ENCODE data around the gene CXCR3.
"Not testable (repeated sequence)": the region's sequence is repeated elsewhere in the genome, so short reads cannot be mapped to it uniquely, and the experiment has no call there.

The CXCR3 gene

DNA sequence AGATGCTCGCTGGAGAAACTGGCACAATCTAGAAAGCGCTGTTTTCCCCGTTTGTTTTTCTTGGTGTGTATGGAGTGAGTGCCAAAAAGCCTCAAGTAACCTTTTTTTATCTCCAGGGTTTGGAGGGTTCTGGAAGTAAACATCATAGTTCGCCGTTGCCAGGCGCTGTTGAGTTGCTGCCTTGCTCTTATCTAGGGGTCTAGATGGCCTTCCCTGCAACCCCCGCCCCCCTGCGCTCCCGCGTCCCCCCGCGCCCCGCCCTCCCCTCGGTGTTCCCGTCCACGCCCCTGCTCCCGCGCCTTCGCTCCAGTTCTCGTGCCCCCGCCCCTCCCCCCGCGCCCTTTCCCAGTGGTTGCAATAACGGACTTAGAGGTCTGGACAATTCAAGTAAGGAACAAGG is 40.6 kb downstream of the CXCR3 start:
- H3K4me3 ChIP-seq (ENCODE audit: low read length): no peak overlapping the region
- DNase-seq (ENCODE audit: low read depth, low spot score): no peak

DNA sequence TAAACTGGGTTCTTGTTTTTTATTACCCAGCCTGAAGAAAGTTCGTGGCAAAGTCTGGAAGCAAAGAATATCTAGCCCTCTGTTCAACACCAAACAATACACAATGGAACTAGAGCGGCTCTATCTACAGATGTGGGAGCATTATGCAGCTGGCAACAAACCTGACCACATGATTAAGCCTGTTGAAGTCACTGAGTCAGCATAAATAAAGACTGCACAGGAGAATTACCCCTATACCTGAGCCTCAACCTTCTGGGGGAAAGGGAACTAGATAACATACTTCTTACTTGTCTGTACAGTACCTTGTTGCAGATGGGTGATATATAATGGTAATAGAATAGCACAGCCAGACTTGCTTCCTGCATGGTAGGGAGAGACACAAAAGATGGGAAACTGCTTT is 44.7 kb downstream of the CXCR3 start:
- no peak for DNase-seq (ENCODE audit: low read depth, low spot score)
- no peak overlapping the region for H3K4me3 ChIP-seq (ENCODE audit: low read length)

DNA sequence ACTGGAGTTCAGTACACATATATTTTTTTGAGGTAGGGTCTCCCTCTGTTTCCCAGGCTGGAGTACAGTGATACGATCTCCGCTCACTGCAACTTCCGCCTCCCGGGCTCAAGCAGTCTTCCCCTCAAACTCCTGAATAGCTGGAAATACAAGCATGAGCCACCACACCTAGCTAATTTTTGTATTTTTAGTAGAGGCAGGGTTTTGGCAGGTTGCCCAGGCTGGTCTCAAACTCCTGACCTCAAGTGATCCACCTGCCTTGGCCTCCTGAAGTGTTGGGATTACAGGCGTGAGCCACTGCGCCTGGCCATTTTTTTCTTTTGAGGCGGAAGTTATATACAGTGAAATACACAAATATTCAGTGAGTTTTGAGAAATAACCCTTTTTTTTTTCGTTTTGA is 46.9 kb downstream of the CXCR3 start:
- not testable (repeated sequence) for DNase-seq (ENCODE audit: low read depth, low spot score)

More for the DNA sequence above, 46.9 kb downstream of the CXCR3 start:
- not testable (repeated sequence) for H3K4me3 ChIP-seq (ENCODE audit: low read length)
